NCI-H510A (cell line): Measurements from ENCODE around the gene UNCX.
"Not testable (repeated sequence)": the region's sequence is repeated elsewhere in the genome, so short reads cannot be mapped to it uniquely, and the experiment has no call there.

Experiments used
- DNase-seq: peaks from one replicate; lab custom pipeline; 2025; lab: John Stamatoyannopoulos, UW

UNCX gene

GRCh38 chr7:1232623-1233332 lies at the start of gene UNCX:
UNCX (plus strand) TSS chr7:1232872; CDS start chr7:1233018, 146 bp downstream.
- DNase-seq = no peak

GRCh38 chr7:1187127-1187526 lies 45.5 kb upstream of the UNCX start:
- DNase-seq = no peak

GRCh38 chr7:1188720-1189294 lies 43.9 kb upstream of the UNCX start:
- no peak for DNase-seq

GRCh38 chr7:1189986-1190772 lies 42.5 kb upstream of the UNCX start:
- DNase-seq = no peak

- no peak for DNase-seq
These were observed 40.4 kb upstream of the UNCX start for GRCh38 chr7:1192171-1192676.

- no peak for DNase-seq
These were observed 38.9 kb upstream of the UNCX start for GRCh38 chr7:1193593-1194424.

- DNase-seq = not testable (repeated sequence)
These were observed 36.2 kb upstream of the UNCX start for GRCh38 chr7:1196441-1196840.

- DNase-seq = no peak
These were observed 35.7 kb upstream of the UNCX start for GRCh38 chr7:1196950-1197349.

- no peak for DNase-seq
These were observed 34.6 kb upstream of the UNCX start for GRCh38 chr7:1197997-1198625.

GRCh38 chr7:1200045-1200444 lies 32.6 kb upstream of the UNCX start:
- DNase-seq = no peak

GRCh38 chr7:1201916-1202315 lies 30.8 kb upstream of the UNCX start:
- DNase-seq = no peak

- not testable (repeated sequence) for DNase-seq
These were observed 29.8 kb upstream of the UNCX start for GRCh38 chr7:1202914-1203313.

- DNase-seq = no peak
These were observed 28.1 kb upstream of the UNCX start for GRCh38 chr7:1204460-1205140.

GRCh38 chr7:1205742-1206141 lies 26.9 kb upstream of the UNCX start:
- DNase-seq = not testable (repeated sequence)

- no peak for DNase-seq
These were observed 23.6 kb upstream of the UNCX start for GRCh38 chr7:1209097-1209496.

- DNase-seq = no peak
These were observed 22.2 kb upstream of the UNCX start for GRCh38 chr7:1210321-1210978.

- DNase-seq = no peak
These were observed 21.6 kb upstream of the UNCX start for GRCh38 chr7:1210979-1211608.

- no peak for DNase-seq
These were observed 21.1 kb upstream of the UNCX start for GRCh38 chr7:1211611-1212010.

- not testable (repeated sequence) for DNase-seq
These were observed 20.6 kb upstream of the UNCX start for GRCh38 chr7:1212025-1212424.

- DNase-seq = no peak
These were observed 18.2 kb upstream of the UNCX start for GRCh38 chr7:1214516-1214915.
